GM15510 (cell line): Measurements from ENCODE around the gene NSUN2.
A peak's percentile ranks its signal among the peaks of the same experiment; 100 is the strongest.

ENCODE experiments used
- POLR2A ChIP-seq: IDR thresholded peaks from 3 replicates; pipeline ENCODE4 v1.6.1; 2011; ENCODE audit warnings: borderline replicate concordance; ENCODE audit not compliant: insufficient read length; ENCODE audit errors: extremely low read depth

The NSUN2 gene

GRCh38 chr5:6632888-6633468, at the start of gene NSUN2, which contains the start of gene SRD5A1:
NSUN2 (minus strand) TSS chr5:6633044; CDS start chr5:6632979, 65 bp downstream.
SRD5A1 (plus strand) TSS chr5:6633440; CDS start chr5:6633577, 137 bp downstream.
- TF ChIP-seq POLR2A: peak; percentile 76

- no peak for TF ChIP-seq POLR2A
Measured at GRCh38 chr5:6682239-6682638, 49.4 kb upstream of the NSUN2 start.

GRCh38 chr5:6681682-6682081, 48.8 kb upstream of the NSUN2 start:
- no peak for TF ChIP-seq POLR2A

- TF ChIP-seq POLR2A: no peak
Measured at GRCh38 chr5:6680922-6681321, 48.1 kb upstream of the NSUN2 start.

GRCh38 chr5:6678385-6678784, 45.5 kb upstream of the NSUN2 start:
- no peak for TF ChIP-seq POLR2A

- no peak for TF ChIP-seq POLR2A
Measured at GRCh38 chr5:6676702-6677101, 43.9 kb upstream of the NSUN2 start.

GRCh38 chr5:6675784-6676491, 43.1 kb upstream of the NSUN2 start:
- no peak for TF ChIP-seq POLR2A

GRCh38 chr5:6674886-6675285, 42.0 kb upstream of the NSUN2 start:
- TF ChIP-seq POLR2A: no peak

- TF ChIP-seq POLR2A: no peak
Measured at GRCh38 chr5:6674421-6674820, 41.6 kb upstream of the NSUN2 start.

GRCh38 chr5:6673963-6674362, 41.1 kb upstream of the NSUN2 start:
- no peak for TF ChIP-seq POLR2A

- TF ChIP-seq POLR2A: no peak
Measured at GRCh38 chr5:6673031-6673430, 40.2 kb upstream of the NSUN2 start.

- no peak for TF ChIP-seq POLR2A
Measured at GRCh38 chr5:6667648-6668047, 34.8 kb upstream of the NSUN2 start.

GRCh38 chr5:6666762-6667161, 33.9 kb upstream of the NSUN2 start:
- TF ChIP-seq POLR2A: no peak

GRCh38 chr5:6660688-6661087, 27.8 kb upstream of the NSUN2 start:
- no peak for TF ChIP-seq POLR2A

GRCh38 chr5:6659941-6660684, 27.3 kb upstream of the NSUN2 start:
- no peak for TF ChIP-seq POLR2A

GRCh38 chr5:6656680-6657079, 23.8 kb upstream of the NSUN2 start:
- TF ChIP-seq POLR2A: no peak

GRCh38 chr5:6655432-6655831, 22.6 kb upstream of the NSUN2 start:
- no peak for TF ChIP-seq POLR2A

- TF ChIP-seq POLR2A: no peak
Measured at GRCh38 chr5:6652025-6652424, 19.2 kb upstream of the NSUN2 start.
